Measurements from ENCODE around the gene KCNK3. TPM values are rescaled to one million over a fixed set of nuclear protein-coding genes. Genes with fewer than 3 reads are reported as not detected.

KCNK3 gene
- total RNA-seq, 1 donor from 2014 or later = 26.8 TPM

GRCh38 chr2:26685989-26686839 lies 6.3 kb upstream of the KCNK3 start:
- no peaks in the 10 kb centered on the region for H3K36me3 ChIP-seq
- no peak overlapping the region for H3K4me3 ChIP-seq
- TF ChIP-seq, protein P1, sequence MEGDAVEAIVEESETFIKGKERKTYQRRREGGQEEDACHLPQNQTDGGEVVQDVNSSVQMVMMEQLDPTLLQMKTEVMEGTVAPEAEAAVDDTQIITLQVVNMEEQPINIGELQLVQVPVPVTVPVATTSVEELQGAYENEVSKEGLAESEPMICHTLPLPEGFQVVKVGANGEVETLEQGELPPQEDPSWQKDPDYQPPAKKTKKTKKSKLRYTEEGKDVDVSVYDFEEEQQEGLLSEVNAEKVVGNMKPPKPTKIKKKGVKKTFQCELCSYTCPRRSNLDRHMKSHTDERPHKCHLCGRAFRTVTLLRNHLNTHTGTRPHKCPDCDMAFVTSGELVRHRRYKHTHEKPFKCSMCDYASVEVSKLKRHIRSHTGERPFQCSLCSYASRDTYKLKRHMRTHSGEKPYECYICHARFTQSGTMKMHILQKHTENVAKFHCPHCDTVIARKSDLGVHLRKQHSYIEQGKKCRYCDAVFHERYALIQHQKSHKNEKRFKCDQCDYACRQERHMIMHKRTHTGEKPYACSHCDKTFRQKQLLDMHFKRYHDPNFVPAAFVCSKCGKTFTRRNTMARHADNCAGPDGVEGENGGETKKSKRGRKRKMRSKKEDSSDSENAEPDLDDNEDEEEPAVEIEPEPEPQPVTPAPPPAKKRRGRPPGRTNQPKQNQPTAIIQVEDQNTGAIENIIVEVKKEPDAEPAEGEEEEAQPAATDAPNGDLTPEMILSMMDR (IDR thresholded peaks at IDR 0.05) = no peak
- DNase-seq (no peak), ATAC-seq (peak; percentile 27 to 55)
- H3K4me1 ChIP-seq = peaks cover 13% of the 10 kb centered on the region
- H3K27ac ChIP-seq = no peak overlapping the region
- intact Hi-C loops (cut with DNase I) = no loop called here
- H3K9me3 ChIP-seq = no peaks in the 10 kb centered on the region
- peaks cover 4% of the 10 kb centered on the region for H3K27me3 ChIP-seq (ENCODE audit: low read depth)

DNA sequence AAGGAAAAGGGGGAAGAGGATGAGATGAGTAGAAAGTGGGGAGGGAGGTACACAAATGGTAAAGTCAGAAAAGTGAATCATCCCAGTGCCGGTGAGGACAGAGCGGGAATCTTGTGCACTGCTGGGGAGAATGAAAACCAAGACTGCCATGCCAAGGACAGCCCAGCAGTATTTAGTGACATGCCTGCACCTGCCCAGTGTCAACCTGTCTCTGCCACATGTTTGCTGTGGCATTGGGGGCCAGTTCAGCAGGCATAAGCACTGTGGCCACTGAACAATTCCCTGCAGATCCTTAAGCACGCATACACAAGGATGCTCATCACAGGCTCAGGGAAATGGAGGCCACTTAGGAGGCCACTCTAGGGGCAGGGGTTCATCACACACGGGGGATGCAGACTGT lies 5.2 kb upstream of the KCNK3 start:
- DNase-seq (no peak), ATAC-seq (no peak)
- peaks cover 13% of the 10 kb centered on the region for H3K4me1 ChIP-seq
- H3K27me3 ChIP-seq (ENCODE audit: low read depth) = peaks cover 4% of the 10 kb centered on the region
- TF ChIP-seq, protein P1 (IDR thresholded peaks at IDR 0.05) = no peak
- intact Hi-C loops (cut with DNase I) = no loop called here
- H3K36me3 ChIP-seq = no peaks in the 10 kb centered on the region
- H3K27ac ChIP-seq = no peak overlapping the region
- no peak overlapping the region for H3K4me3 ChIP-seq
- H3K9me3 ChIP-seq = no peaks in the 10 kb centered on the region

DNA sequence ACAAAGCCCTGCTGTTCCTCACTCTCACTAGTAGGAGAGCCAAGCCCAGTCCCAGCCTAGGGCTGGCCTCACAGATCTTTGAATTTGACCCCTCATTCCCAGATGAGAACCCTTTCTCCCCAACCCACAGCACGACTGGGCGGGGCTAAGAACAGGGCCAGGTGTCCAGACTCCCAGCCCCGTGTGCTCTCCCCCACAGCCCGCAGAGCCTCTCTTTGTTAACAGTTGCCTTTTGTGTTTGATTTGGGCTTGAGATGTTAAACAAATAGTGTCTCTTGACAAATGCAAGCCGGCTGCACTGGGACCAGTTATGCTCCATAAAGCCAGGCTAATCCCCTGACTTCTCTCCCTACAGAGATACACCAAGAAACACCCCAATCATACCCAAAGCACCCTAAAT lies 4.7 kb upstream of the KCNK3 start:
- ATAC-seq = peak in 1 of 2 donors; percentile 15
- no peak for DNase-seq
- Histone ChIP-seq H3K4me1 (peaks cover 13% of the 10 kb centered on the region), H3K9me3 (no peaks in the 10 kb centered on the region), H3K27me3 (ENCODE audit: low read depth) (peaks cover 5% of the 10 kb centered on the region), H3K36me3 (no peaks in the 10 kb centered on the region), H3K4me3 (no peak overlapping the region), H3K27ac (no peak overlapping the region)
- intact Hi-C loops (cut with DNase I) = no loop called here
- TF ChIP-seq, protein P1 (IDR thresholded peaks at IDR 0.05) = no peak

GRCh38 chr2:26691161-26691560 lies 1.4 kb upstream of the KCNK3 start:
- ATAC-seq (no peak), DNase-seq (no peak)
- Histone ChIP-seq H3K9me3 (no peaks in the 10 kb centered on the region), H3K4me3 (no peak overlapping the region), H3K4me1 (peaks cover 20% of the 10 kb centered on the region), H3K27ac (peak overlapping the region; percentile 71), H3K27me3 (ENCODE audit: low read depth) (peaks cover 39% of the 10 kb centered on the region), H3K36me3 (no peaks in the 10 kb centered on the region)
- TF ChIP-seq, protein P1 (IDR thresholded peaks at IDR 0.05) = no peak
- intact Hi-C loops (cut with DNase I) = no loop called here

DNA sequence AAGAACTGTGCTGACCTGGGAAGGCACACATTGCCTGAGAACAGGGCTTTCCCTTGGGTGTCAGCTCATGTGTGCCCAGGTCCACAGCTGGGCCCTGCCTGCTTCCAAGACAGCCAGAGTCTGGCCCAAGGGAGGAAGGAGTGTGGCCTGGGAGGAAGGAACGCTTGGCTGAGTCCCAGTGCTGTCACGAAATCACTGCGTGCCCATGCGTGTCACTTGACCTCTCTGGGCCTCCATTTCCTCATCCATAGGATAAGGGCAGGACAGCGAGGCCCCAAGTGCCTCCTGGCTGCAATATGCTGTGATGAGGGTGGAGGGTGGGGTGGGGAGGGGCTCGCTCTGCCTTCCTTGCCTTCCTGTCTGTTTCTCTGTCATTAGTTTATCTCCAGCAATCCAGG lies 642 bp upstream of the KCNK3 start:
- H3K27ac ChIP-seq = peak overlapping the region; percentile 71
- H3K9me3 ChIP-seq = no peaks in the 10 kb centered on the region
- no peak for DNase-seq
- H3K4me3 ChIP-seq = peak overlapping the region; percentile 4
- H3K36me3 ChIP-seq = no peaks in the 10 kb centered on the region
- TF ChIP-seq, protein P1 (IDR thresholded peaks at IDR 0.05) = no peak
- peaks cover 46% of the 10 kb centered on the region for H3K27me3 ChIP-seq (ENCODE audit: low read depth)
- H3K4me1 ChIP-seq = peaks cover 13% of the 10 kb centered on the region
- intact Hi-C loops (cut with DNase I) = no loop called here
- ATAC-seq = peak; percentile 34 to 50
